A673 (cell line): ENCODE results near the gene LRRC42. TPM values are rescaled to one million over a fixed set of nuclear protein-coding genes. Genes with fewer than 3 reads are reported as not detected.

Experiments
- Bru-seq: library from RNA; stranded (reverse); fragments of 400-500 nt; gene quantifications from one replicate; lab custom pipeline; 2021; lab: Mats Ljungman, UMichigan
- BruChase-seq, 2 experiments: library from RNA; stranded (reverse); fragments of 400-500 nt; gene quantifications; one replicate each; lab custom pipeline; 2021; lab: Mats Ljungman, UMichigan
- BruUV-seq: library from RNA; stranded (reverse); fragments of 400-500 nt; replicated peaks from 2 replicates; lab custom pipeline; 2021; lab: Mats Ljungman, UMichigan
- CTCF ChIA-PET: fragments of 300-600 bp; sonication (Branson Sonifier 250); formaldehyde crosslinking; loops from one replicate; lab custom pipeline; 2022; ENCODE audit warnings: antibody characterized with exemption; lab: Charles Lee
- POLR2A ChIA-PET: fragments of 300-600 bp; sonication (Branson Sonifier 250); formaldehyde crosslinking; loops from one replicate; lab custom pipeline; 2022; ENCODE audit warnings: antibody characterized with exemption; ENCODE audit not compliant: low non-redundant PET; lab: Charles Lee
- DNase-seq: peaks from one replicate; pipeline ENCODE4 v3.0.0-alpha.2; 2015; ENCODE audit warnings: low spot score
- H3K27ac ChIP-seq: fragments of 200-600 bp; sonication (generic); 2 replicates; pipeline ENCODE4 v1.5.1; 2016; ENCODE audit warnings: mixed run types, low read depth, mild to moderate bottlenecking, mixed read lengths, antibody characterized with exemption, low read length; ENCODE audit not compliant: poor library complexity, severe bottlenecking
- H3K27me3 ChIP-seq: fragments of 200-600 bp; sonication (generic); replicated peaks from 2 replicates; pipeline ENCODE4 v1.6.1; 2017; ENCODE audit warnings: mixed run types, low read depth, mild to moderate bottlenecking, mixed read lengths, antibody characterized with exemption, low read length; ENCODE audit not compliant: insufficient read depth, poor library complexity
- H3K36me3 ChIP-seq: fragments of 200-600 bp; sonication (generic); 2 replicates; pipeline ENCODE4 v1.6.1; 2016; ENCODE audit warnings: mixed run types, mild to moderate bottlenecking, mixed read lengths, antibody characterized with exemption, low read length; ENCODE audit not compliant: insufficient read depth, poor library complexity, severe bottlenecking
- H3K4me1 ChIP-seq: fragments of 200-600 bp; sonication (generic); 2 replicates; pipeline ENCODE4 v1.6.1; 2017; ENCODE audit warnings: mixed run types, mild to moderate bottlenecking, mixed read lengths, antibody characterized with exemption, low read length; ENCODE audit not compliant: insufficient read depth, poor library complexity, severe bottlenecking
- H3K4me3 ChIP-seq: fragments of 200-600 bp; sonication (generic); 2 replicates; pipeline ENCODE4 v1.5.1; 2016; ENCODE audit warnings: low read depth, mixed run types, mild to moderate bottlenecking, mixed read lengths, low read length; ENCODE audit not compliant: poor library complexity, severe bottlenecking
- H3K9me3 ChIP-seq: fragments of 200-600 bp; sonication (generic); 2 replicates; pipeline ENCODE4 v1.6.1; 2016; ENCODE audit warnings: mixed run types, low read depth, mild to moderate bottlenecking, mixed read lengths, antibody characterized with exemption, low read length; ENCODE audit not compliant: poor library complexity, severe bottlenecking
- CTCF ChIP-seq: fragments of 300-800, 200-600 bp; sonication (generic); conservative IDR thresholded peaks from 2 replicates; pipeline ENCODE4 v1.5.1; 2017; ENCODE audit warnings: low read depth, mild to moderate bottlenecking, antibody characterized with exemption, low read length, moderate library complexity, mixed read lengths
- EZH2 ChIP-seq: fragments of 200-600 bp; sonication (generic); IDR thresholded peaks from 2 replicates; pipeline ENCODE4 v1.6.1; 2017; ENCODE audit warnings: borderline replicate concordance, low read depth, mild to moderate bottlenecking, mixed read lengths, antibody characterized with exemption, low read length; ENCODE audit not compliant: poor library complexity, severe bottlenecking
- intact Hi-C: fragments of 100-400 bp; cut with micrococcal nuclease; formaldehyde crosslinking; loops from one replicate; pipeline ENCODE4 v1.10.0; 2022; ENCODE audit not compliant: unreplicated experiment
- long read RNA-seq: library from polyadenylated mRNA; stranded (forward); transcript quantifications from one replicate; pipeline ENCODE4 v2.0.0, GENCODE V29; 2022
- total RNA-seq: library from RNA; stranded (reverse); gene quantifications from 2 replicates; pipeline ENCODE4 v1.2.3, GENCODE V29; 2021

Gene LRRC42, protein sequence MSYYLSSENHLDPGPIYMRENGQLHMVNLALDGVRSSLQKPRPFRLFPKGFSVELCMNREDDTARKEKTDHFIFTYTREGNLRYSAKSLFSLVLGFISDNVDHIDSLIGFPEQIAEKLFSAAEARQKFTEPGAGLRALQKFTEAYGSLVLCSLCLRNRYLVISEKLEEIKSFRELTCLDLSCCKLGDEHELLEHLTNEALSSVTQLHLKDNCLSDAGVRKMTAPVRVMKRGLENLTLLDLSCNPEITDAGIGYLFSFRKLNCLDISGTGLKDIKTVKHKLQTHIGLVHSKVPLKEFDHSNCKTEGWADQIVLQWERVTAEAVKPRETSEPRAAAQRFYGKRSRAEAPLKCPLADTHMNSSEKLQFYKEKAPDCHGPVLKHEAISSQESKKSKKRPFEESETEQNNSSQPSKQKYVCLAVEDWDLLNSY
- 25.7 and 25.8 TPM in 2 replicates for total RNA-seq
- Bru-seq, nascent RNA, result percentile 71 among the genes with signal in this experiment
- BruChase-seq, experiment 1, labeled RNA remaining after a 2-hour chase, result percentile 67 among the genes with signal in this experiment
- percentile 63 among the genes with signal in this experiment for BruChase-seq, experiment 2, labeled RNA remaining after a 6-hour chase
- long read RNA-seq, transcript LRRC42-201 (8 exons, 1,727 nt), result minor isoform, 12 of 42 reads
- long read RNA-seq, transcript LRRC42-203 (9 exons, 2,037 nt), result major isoform, 16 of 42 reads
- long read RNA-seq, partial matches to known transcripts, result 2 of 42 reads
- long read RNA-seq, other reads (novel, unspliced or antisense), result 12 of 42 reads

GRCh38 chr1:53946252-53947171, at the start of gene LRRC42:
Gene LRRC42, plus strand, starts transcription at chr1:53946350. Its CDS starts 5,650 bp downstream, at chr1:53952000.
- no peak for TF ChIP-seq CTCF
- no peak for TF ChIP-seq EZH2
- ChIA-PET POLR2A (interaction anchor here (0.6 kb wide), 1 partner anchor 1141 kb away, joined by 15 read pairs; no protein-coding TSS in a partner anchor), CTCF (interaction anchor here (0.5 to 1.2 kb wide), 7 partner anchors 10 to 1229 kb away, joined by 3 to 12 read pairs (median 4); no protein-coding TSS in a partner anchor)
- no peak for DNase-seq
- BruUV-seq, result no TSS peak
- intact Hi-C loops, result loop anchor here (5.0 kb wide), 1 partner anchor 69 kb away; no protein-coding TSS in a partner anchor
- no peaks in the 10 kb centered on the region for H3K9me3 ChIP-seq
- H3K27me3 ChIP-seq, result no peaks in the 10 kb centered on the region
- H3K4me1 ChIP-seq, result peaks cover 4% of the 10 kb centered on the region
- no peaks in the 10 kb centered on the region for H3K36me3 ChIP-seq
- peak within 1 kb of the TSS; percentile 63 for H3K4me3 ChIP-seq
- peak within 1 kb of the TSS; percentile 78 for H3K27ac ChIP-seq

GRCh38 chr1:53896635-53897229, 49.4 kb upstream of the LRRC42 start:
- POLR2A ChIA-PET, result no interaction called here
- BruUV-seq, result no TSS peak

More at GRCh38 chr1:53896635-53897229, 49.4 kb upstream of the LRRC42 start:
- Histone ChIP-seq H3K9me3 (no peaks in the 10 kb centered on the region), H3K36me3 (no peaks in the 10 kb centered on the region), H3K27me3 (no peaks in the 10 kb centered on the region), H3K4me1 (no peaks in the 10 kb centered on the region), H3K4me3 (no peak overlapping the region), H3K27ac (no peak overlapping the region)
- DNase-seq, result no peak
- intact Hi-C loops, result no loop called here
- CTCF ChIA-PET, result no interaction called here
- TF ChIP-seq CTCF, result no peak
